GM12878 (cell line): ENCODE results near the gene SPRY1. TPM values are rescaled to one million over a fixed set of nuclear protein-coding genes. Genes with fewer than 3 reads are reported as not detected.

Source experiments
- ATAC-seq: fragments of 200-7000 bp; cut with Tn5 transposase; 3 replicates; pipeline ENCODE4 v1.9.1; 2020; ENCODE audit warnings: mild to moderate bottlenecking, moderate library complexity
- BruUV-seq: library from RNA; stranded (reverse); fragments of 400-500 nt; replicated peaks from 2 replicates; lab custom pipeline; 2021; lab: Mats Ljungman, UMichigan
- CTCF ChIA-PET: fragments of 300-600 bp; sonication (Branson Sonifier 250); formaldehyde crosslinking; extraction: SDS; loops from one replicate; lab custom pipeline; 2021; ENCODE audit warnings: inconsistent platforms; lab: Yijun Ruan, JAX
- POLR2A ChIA-PET: fragments of 350-600 bp; formaldehyde crosslinking; extraction: SDS; loops from one replicate; lab custom pipeline; 2021; ENCODE audit warnings: inconsistent platforms; lab: Charles Lee
- RAD21 ChIA-PET: fragments of 300-600 bp; sonication (Branson Sonifier 250); formaldehyde crosslinking; loops from one replicate; lab custom pipeline; 2023; ENCODE audit warnings: antibody characterized with exemption; ENCODE audit not compliant: unreplicated experiment; lab: Charles Lee
- SMC1A ChIA-PET: fragments of 300-600 bp; sonication (Branson Sonifier 250); formaldehyde crosslinking; loops from one replicate; lab custom pipeline; 2023; ENCODE audit not compliant: unreplicated experiment, uncharacterized antibody; lab: Charles Lee
- DNase-seq: peaks from one replicate; pipeline ENCODE4 v3.0.0-alpha.2; 2011; ENCODE audit warnings: low read depth, low spot score
- FAIRE-seq: peaks from 3 replicates; lab custom pipeline; 2011; peaks lifted over from hg19 to GRCh38; lab: Jason Lieb, UNC
- H2AFZ ChIP-seq: 2 replicates; pipeline ENCODE4 v1.6.0; 2011; ENCODE audit warnings: low read depth, low read length, control low read depth; ENCODE audit not compliant: control insufficient read depth
- H3K27ac ChIP-seq: 2 replicates; pipeline ENCODE4 v1.5.1; 2011; ENCODE audit warnings: control low read depth; ENCODE audit not compliant: control insufficient read depth, insufficient read depth
- H3K27me3 ChIP-seq, 2 experiments: replicated peaks in 1 of 2; 2 replicates each; pipeline versions ENCODE4 v1.6.0 to v1.6.1; 2011; ENCODE audit warnings: low read length in 1 of 2; ENCODE audit not compliant: control insufficient read depth in 2 of 2, insufficient read depth in 2 of 2
- H3K36me3 ChIP-seq, 2 experiments: 2 replicates each; pipeline ENCODE4 v1.5.1; 2011; ENCODE audit warnings: low read length in 1 of 2; ENCODE audit not compliant: control insufficient read depth in 2 of 2, insufficient read depth in 2 of 2
- H3K4me1 ChIP-seq: 2 replicates; pipeline ENCODE4 v1.6.1; 2011; ENCODE audit warnings: mild to moderate bottlenecking, low read length, moderate library complexity, mixed read lengths; ENCODE audit not compliant: control insufficient read depth, insufficient read depth
- H3K4me2 ChIP-seq: 2 replicates; pipeline ENCODE4 v1.6.0; 2011; ENCODE audit warnings: control low read depth; ENCODE audit not compliant: control insufficient read depth, insufficient read depth
- H3K4me3 ChIP-seq: fragments of 200-600 bp; sonication (generic); 2 replicates; pipeline ENCODE4 v1.5.1; 2016
- H3K79me2 ChIP-seq: 2 replicates; pipeline ENCODE4 v1.6.0; 2011; ENCODE audit warnings: low read length; ENCODE audit not compliant: control insufficient read depth, insufficient read depth
- H3K9ac ChIP-seq: 2 replicates; pipeline ENCODE4 v1.8.0; 2011; ENCODE audit warnings: low read length, control low read depth, mixed read lengths; ENCODE audit not compliant: control insufficient read depth, insufficient read depth
- H3K9me3 ChIP-seq: replicated peaks from 3 replicates; pipeline ENCODE4 v1.5.1; 2011; ENCODE audit warnings: mild to moderate bottlenecking, low read length; ENCODE audit not compliant: control insufficient read depth, insufficient read depth
- H4K20me1 ChIP-seq: 2 replicates; pipeline ENCODE4 v1.6.0; 2011; ENCODE audit not compliant: control insufficient read depth, insufficient read depth
- EGR1 ChIP-seq, 2 experiments: IDR thresholded peaks; 1 replicate in 1 of 2; 2 replicates in 1 of 2; pipeline ENCODE4 v1.6.1; 2011 to 2012; ENCODE audit warnings: low read depth in 2 of 2, low read length in 2 of 2, borderline replicate concordance in 1 of 2, mild to moderate bottlenecking in 1 of 2, moderate library complexity in 1 of 2
- MTA2 ChIP-seq: fragments of 450-650 bp; IDR thresholded peaks from 2 replicates; pipeline ENCODE4 v1.6.1; 2016; ENCODE audit warnings: low read depth, mild to moderate bottlenecking, moderate library complexity
- MXI1 ChIP-seq: fragments of 150-350 bp; IDR thresholded peaks from 2 replicates; pipeline ENCODE4 v1.6.1; 2011; ENCODE audit warnings: low read depth, mild to moderate bottlenecking, inconsistent platforms, low read length, improper control_type of control experiment
- SMARCA5 ChIP-seq: fragments of 450-650 bp; IDR thresholded peaks from 2 replicates; pipeline ENCODE4 v1.6.1; 2017; ENCODE audit warnings: mild to moderate bottlenecking
- SMC3 ChIP-seq: IDR thresholded peaks from 2 replicates; pipeline ENCODE4 v1.6.1; 2011; ENCODE audit warnings: low read length, improper control_type of control experiment, borderline replicate concordance
- SUPT20H ChIP-seq: IDR thresholded peaks from 2 replicates; pipeline ENCODE4 v1.6.1; 2011; ENCODE audit warnings: low read depth, mild to moderate bottlenecking, low read length, moderate library complexity, borderline replicate concordance; ENCODE audit not compliant: control insufficient read depth
- TAF1 ChIP-seq: IDR thresholded peaks from 2 replicates; pipeline ENCODE4 v1.6.1; 2011; ENCODE audit warnings: mild to moderate bottlenecking, low read depth, low read length, borderline replicate concordance
- TARDBP ChIP-seq: IDR thresholded peaks from 2 replicates; pipeline ENCODE4 v1.6.1; 2016; ENCODE audit warnings: borderline replicate concordance
- WGBS: methylation state at CpG from one replicate; pipeline ENCODE4 v1.1.6; 2016; ENCODE audit warnings: low lambda C conversion rate; ENCODE audit not compliant: insufficient replicate concordance, insufficient coverage; ENCODE audit errors: missing lambda C conversion rate; 5-methylcytosine and 5-hydroxymethylcytosine counted together
- in situ Hi-C: fragments of 300-500 bp; cut with MboI; formaldehyde crosslinking; loops from 9 replicates; pipeline ENCODE4 v1.14.3; 2018; ENCODE audit warnings: mixed read lengths
- intact Hi-C: fragments of 100-400 bp; cut with micrococcal nuclease; formaldehyde crosslinking; loops from one replicate; pipeline ENCODE4 v1.14.2; 2022; ENCODE audit not compliant: unreplicated experiment
- polyA plus RNA-seq, 11 experiments: library from polyadenylated mRNA; depleted of rRNA in 4 of 11; unstranded in 6 of 11; stranded (reverse) in 5 of 11; fragments of >200 nt; fragmentation: Nextera tagmentation in 4 of 11; fragmentation: Illumina TruSeq in 1 of 11; extraction: Ambion mirVana in 4 of 11; extraction: Trizol in 1 of 11; gene quantifications; 1 replicate in 1 of 11; 2 replicates in 10 of 11; pipeline versions ENCODE4 v1.2.1 to v1.2.3, GENCODE V29; 2011 to 2016; ENCODE audit warnings: inconsistent platforms in 2 of 11, missing spikeins in 2 of 11, low read depth in 1 of 11
- total RNA-seq, 4 experiments: library from RNA; depleted of rRNA in 3 of 4; stranded (reverse); fragments of >200 nt in 3 of 4; fragmentation: Illumina TruSeq in 1 of 4; extraction: Trizol in 1 of 4; gene quantifications; 2 replicates each; pipeline versions ENCODE4 v1.2.1 to v1.2.3, GENCODE V29; 2013 to 2021
- TF ChIP-seq, protein P1 (sequence below): IDR thresholded peaks from 2 replicates; pipeline ENCODE4 v1.6.1; 2012; ENCODE audit warnings: mild to moderate bottlenecking, low read depth, low read length
- TF ChIP-seq, protein P2 (sequence below): fragments of 450-650 bp; IDR thresholded peaks from 2 replicates; pipeline ENCODE4 v1.6.1; 2017; ENCODE audit warnings: mild to moderate bottlenecking, low read depth, inconsistent platforms; ENCODE audit not compliant: poor library complexity, severe bottlenecking
- TF ChIP-seq, protein P3 (sequence below): fragments of 450-650 bp; IDR thresholded peaks from 2 replicates; pipeline ENCODE4 v1.6.1; 2017; ENCODE audit warnings: antibody characterized with exemption, mild to moderate bottlenecking, moderate library complexity

Gene SPRY1
- total and polyA plus RNA-seq, 10 of the 15 experiments (the other 5 are each of a cell fraction or from before 2014, with no cell fraction given) = 0.05 to 5.7 (median 0.23) TPM; not detected in 2

DNA sequence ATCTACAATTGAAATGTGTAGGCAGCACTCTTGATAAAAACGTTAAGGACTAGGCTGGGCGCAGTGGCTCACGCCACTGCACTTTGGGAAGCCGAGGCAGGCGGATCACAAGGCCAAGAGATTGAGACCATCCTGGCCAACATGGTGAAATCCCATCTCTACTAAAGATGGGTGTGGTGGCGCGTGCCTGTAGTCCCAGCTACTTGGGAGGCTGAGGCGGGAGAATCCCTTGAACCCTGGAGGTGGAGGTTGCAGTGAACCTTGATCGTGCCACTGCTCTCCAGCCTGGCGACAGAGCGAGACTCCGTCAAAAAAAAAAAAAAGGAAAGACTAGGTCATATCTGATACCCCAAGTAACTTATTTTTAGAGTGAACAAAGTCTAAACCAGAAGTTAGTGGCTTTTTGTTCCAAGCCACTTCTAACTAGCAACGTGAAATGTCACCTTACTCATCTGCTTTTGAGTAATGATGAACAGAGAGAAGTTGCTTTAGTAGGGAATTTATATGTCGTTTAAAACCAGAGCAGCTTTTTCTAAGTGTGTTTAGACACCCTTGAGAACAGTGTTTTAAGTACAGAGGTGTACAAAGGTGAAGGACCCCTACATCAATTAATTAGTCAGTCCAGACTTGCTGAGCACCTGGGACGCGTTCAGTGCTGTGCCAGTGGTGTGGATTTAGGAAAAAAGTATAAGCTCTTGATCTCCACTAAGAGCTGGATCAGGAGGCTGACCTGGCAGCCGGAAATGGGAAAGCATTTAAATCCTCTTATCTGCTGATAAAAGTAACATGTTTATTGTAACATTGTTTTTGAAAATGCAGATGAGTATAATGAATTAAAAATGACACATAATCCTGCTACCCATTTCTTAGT lies 23.5 kb downstream of the SPRY1 start:
- ATAC-seq = no peak
- POLR2A ChIA-PET = no interaction called here
- no TSS peak for BruUV-seq
- peaks cover 9% of the 10 kb centered on the region; the same call in 1 of the 2 replicates for H3K4me1 ChIP-seq
- H3K9me3 ChIP-seq = no peaks in the 10 kb centered on the region; the same call in 2 of the 3 replicates
- in situ Hi-C loops = no loop called here
- H3K27me3 ChIP-seq = no peaks in the 10 kb centered on the region
- H3K9ac ChIP-seq = no peak overlapping the region
- no peak overlapping the region for H2AFZ ChIP-seq
- CTCF ChIA-PET = interaction anchor here (0.6 to 2.1 kb wide), 3 partner anchors 9 to 20 kb away, joined by 3 to 14 read pairs (median 3); no protein-coding TSS in a partner anchor
- intact Hi-C loops = no loop called here
- no peak for DNase-seq
- no peaks in the 10 kb centered on the region for H3K79me2 ChIP-seq
- 65% methylated on average over 13 of the region's 17 CpGs for WGBS
- no peak overlapping the region for H3K4me3 ChIP-seq
- H4K20me1 ChIP-seq = no peaks in the 10 kb centered on the region
- H3K27ac ChIP-seq = no peak overlapping the region
- H3K4me2 ChIP-seq = no peak overlapping the region
- H3K36me3 ChIP-seq = no peaks in the 10 kb centered on the region
- RAD21 ChIA-PET = interaction anchor here (0.7 to 1.2 kb wide), 3 partner anchors 10 to 30 kb away, joined by 3 to 4 read pairs (median 3); no protein-coding TSS in a partner anchor
- SMC1A ChIA-PET = interaction anchor here (0.5 to 1.5 kb wide), 5 partner anchors 10 to 35 kb away, joined by 3 to 7 read pairs (median 6); no protein-coding TSS in a partner anchor
- no peak for FAIRE-seq
- TF ChIP-seq TARDBP (no peak), EGR1 (IDR thresholded peaks at IDR 0.05; ENCODE audit: borderline replicate concordance in 1 of 2, low read depth in 2 of 2, low read length in 2 of 2) (no peak), SMARCA5 (no peak), MXI1 (no peak), SMC3 (no peak), TAF1 (no peak), MTA2 (no peak), SUPT20H (no peak)
- TF ChIP-seq, protein P1, sequence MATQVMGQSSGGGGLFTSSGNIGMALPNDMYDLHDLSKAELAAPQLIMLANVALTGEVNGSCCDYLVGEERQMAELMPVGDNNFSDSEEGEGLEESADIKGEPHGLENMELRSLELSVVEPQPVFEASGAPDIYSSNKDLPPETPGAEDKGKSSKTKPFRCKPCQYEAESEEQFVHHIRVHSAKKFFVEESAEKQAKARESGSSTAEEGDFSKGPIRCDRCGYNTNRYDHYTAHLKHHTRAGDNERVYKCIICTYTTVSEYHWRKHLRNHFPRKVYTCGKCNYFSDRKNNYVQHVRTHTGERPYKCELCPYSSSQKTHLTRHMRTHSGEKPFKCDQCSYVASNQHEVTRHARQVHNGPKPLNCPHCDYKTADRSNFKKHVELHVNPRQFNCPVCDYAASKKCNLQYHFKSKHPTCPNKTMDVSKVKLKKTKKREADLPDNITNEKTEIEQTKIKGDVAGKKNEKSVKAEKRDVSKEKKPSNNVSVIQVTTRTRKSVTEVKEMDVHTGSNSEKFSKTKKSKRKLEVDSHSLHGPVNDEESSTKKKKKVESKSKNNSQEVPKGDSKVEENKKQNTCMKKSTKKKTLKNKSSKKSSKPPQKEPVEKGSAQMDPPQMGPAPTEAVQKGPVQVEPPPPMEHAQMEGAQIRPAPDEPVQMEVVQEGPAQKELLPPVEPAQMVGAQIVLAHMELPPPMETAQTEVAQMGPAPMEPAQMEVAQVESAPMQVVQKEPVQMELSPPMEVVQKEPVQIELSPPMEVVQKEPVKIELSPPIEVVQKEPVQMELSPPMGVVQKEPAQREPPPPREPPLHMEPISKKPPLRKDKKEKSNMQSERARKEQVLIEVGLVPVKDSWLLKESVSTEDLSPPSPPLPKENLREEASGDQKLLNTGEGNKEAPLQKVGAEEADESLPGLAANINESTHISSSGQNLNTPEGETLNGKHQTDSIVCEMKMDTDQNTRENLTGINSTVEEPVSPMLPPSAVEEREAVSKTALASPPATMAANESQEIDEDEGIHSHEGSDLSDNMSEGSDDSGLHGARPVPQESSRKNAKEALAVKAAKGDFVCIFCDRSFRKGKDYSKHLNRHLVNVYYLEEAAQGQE = no peak
- TF ChIP-seq, protein P2, sequence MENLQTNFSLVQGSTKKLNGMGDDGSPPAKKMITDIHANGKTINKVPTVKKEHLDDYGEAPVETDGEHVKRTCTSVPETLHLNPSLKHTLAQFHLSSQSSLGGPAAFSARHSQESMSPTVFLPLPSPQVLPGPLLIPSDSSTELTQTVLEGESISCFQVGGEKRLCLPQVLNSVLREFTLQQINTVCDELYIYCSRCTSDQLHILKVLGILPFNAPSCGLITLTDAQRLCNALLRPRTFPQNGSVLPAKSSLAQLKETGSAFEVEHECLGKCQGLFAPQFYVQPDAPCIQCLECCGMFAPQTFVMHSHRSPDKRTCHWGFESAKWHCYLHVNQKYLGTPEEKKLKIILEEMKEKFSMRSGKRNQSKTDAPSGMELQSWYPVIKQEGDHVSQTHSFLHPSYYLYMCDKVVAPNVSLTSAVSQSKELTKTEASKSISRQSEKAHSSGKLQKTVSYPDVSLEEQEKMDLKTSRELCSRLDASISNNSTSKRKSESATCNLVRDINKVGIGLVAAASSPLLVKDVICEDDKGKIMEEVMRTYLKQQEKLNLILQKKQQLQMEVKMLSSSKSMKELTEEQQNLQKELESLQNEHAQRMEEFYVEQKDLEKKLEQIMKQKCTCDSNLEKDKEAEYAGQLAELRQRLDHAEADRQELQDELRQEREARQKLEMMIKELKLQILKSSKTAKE = no peak
- TF ChIP-seq, protein P3, sequence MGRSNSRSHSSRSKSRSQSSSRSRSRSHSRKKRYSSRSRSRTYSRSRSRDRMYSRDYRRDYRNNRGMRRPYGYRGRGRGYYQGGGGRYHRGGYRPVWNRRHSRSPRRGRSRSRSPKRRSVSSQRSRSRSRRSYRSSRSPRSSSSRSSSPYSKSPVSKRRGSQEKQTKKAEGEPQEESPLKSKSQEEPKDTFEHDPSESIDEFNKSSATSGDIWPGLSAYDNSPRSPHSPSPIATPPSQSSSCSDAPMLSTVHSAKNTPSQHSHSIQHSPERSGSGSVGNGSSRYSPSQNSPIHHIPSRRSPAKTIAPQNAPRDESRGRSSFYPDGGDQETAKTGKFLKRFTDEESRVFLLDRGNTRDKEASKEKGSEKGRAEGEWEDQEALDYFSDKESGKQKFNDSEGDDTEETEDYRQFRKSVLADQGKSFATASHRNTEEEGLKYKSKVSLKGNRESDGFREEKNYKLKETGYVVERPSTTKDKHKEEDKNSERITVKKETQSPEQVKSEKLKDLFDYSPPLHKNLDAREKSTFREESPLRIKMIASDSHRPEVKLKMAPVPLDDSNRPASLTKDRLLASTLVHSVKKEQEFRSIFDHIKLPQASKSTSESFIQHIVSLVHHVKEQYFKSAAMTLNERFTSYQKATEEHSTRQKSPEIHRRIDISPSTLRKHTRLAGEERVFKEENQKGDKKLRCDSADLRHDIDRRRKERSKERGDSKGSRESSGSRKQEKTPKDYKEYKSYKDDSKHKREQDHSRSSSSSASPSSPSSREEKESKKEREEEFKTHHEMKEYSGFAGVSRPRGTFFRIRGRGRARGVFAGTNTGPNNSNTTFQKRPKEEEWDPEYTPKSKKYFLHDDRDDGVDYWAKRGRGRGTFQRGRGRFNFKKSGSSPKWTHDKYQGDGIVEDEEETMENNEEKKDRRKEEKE = no peak
